ENCODE measurements around the gene COL9A3.
A peak's percentile ranks its signal among the peaks of the same experiment; 100 is the strongest.

The COL9A3 gene

DNA sequence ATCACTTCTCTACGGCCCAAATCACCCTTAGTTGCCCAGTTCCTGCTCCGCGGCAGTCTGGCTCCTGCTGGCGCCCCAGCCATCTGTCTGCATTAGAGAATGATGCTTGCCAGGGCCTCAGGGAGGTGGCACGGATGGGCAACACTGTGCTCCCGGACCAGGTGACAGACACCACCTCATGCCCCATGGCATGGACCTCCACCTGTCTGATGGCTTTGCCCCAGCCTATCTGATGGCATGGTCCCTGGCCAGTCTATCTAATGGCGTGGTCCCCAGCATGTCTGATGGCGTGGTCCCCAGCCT lies 39.4 kb upstream of the COL9A3 start:
- Histone ChIP-seq H3K9me3 (ENCODE audit: severe bottlenecking) (no peaks in the 10 kb centered on the region), H3K4me3 (ENCODE audit: low read depth, low read length) (no peak overlapping the region), H3K27ac (peak overlapping the region; percentile 28), H3K36me3 (no peaks in the 10 kb centered on the region), H3K27me3 (ENCODE audit: insufficient read depth, low read depth, severe bottlenecking) (no peaks in the 10 kb centered on the region)
- no peak for DNase-seq
- TF ChIP-seq, protein P1, sequence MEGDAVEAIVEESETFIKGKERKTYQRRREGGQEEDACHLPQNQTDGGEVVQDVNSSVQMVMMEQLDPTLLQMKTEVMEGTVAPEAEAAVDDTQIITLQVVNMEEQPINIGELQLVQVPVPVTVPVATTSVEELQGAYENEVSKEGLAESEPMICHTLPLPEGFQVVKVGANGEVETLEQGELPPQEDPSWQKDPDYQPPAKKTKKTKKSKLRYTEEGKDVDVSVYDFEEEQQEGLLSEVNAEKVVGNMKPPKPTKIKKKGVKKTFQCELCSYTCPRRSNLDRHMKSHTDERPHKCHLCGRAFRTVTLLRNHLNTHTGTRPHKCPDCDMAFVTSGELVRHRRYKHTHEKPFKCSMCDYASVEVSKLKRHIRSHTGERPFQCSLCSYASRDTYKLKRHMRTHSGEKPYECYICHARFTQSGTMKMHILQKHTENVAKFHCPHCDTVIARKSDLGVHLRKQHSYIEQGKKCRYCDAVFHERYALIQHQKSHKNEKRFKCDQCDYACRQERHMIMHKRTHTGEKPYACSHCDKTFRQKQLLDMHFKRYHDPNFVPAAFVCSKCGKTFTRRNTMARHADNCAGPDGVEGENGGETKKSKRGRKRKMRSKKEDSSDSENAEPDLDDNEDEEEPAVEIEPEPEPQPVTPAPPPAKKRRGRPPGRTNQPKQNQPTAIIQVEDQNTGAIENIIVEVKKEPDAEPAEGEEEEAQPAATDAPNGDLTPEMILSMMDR (IDR thresholded peaks at IDR 0.05; ENCODE audit: low read depth, low read length): no peak

DNA sequence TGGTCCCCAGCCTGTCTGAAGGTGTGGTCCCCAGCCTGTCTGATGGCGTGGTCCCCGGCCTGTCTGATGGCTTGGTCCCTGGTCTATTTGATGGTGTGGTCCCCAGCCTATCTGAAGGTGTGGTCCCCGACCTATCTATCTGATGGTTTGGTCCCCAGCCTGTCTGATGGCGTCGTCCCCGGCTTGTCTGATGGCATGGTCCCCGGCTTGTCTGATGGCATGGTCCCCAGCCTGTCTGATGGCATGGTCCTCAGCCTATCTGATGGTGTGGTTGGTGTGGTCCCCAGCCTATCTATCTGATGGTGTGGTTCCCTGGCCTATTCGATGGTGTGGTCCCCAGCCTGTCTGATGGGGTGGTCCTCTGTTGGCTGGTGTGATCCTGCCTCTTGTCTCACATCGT lies 38.8 kb upstream of the COL9A3 start:
- DNase-seq: no peak
- H3K4me3 ChIP-seq (ENCODE audit: low read depth, low read length): no peak overlapping the region
- H3K27ac ChIP-seq: no peak overlapping the region; the same call in 1 of the 2 replicates
- no peaks in the 10 kb centered on the region for H3K9me3 ChIP-seq (ENCODE audit: severe bottlenecking)
- H3K27me3 ChIP-seq (ENCODE audit: insufficient read depth, low read depth, severe bottlenecking): no peaks in the 10 kb centered on the region
- TF ChIP-seq, protein P1 (IDR thresholded peaks at IDR 0.05; ENCODE audit: low read depth, low read length): no peak
- no peaks in the 10 kb centered on the region for H3K36me3 ChIP-seq

DNA sequence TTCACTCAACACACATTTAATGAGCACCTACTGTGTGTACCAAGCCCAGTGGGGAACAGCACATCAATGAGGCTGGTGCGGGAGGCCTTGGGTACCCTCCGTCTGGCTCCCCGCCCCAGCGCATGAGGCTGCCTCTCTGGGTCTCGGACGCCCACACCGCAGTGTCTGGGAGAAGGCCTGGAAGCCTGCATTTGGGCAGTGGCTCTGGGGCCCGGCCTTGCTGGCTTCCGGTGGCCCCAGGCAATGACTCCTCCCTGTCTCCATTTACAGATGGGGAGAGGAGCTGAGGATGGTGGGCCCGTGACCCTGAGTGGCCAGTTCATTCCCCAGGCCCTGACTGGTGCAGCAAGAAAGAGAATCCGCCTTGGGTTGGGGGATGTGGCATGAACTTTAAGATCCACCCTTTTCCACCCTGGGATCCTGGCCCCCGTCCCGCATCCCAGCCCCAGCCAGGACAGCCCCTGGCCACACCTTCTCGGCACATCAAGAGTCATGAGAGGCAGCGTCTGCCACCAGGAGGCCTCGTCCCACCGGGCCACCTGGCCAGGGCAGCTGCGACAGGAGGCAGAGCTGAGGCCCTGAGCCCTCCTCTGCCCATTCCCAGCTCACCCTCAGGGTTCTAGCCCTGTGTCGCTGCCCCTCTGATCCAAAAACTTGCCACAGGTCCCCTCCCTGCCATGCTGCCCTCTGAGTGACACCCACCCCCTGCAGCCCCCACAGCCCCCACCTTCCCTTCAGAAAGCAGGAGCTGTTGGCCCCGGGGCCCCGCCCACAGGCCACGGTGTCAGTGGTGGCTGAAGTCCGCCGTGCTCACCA lies 38.0 kb upstream of the COL9A3 start:
- peak; percentile 83 for DNase-seq
- H3K36me3 ChIP-seq: no peaks in the 10 kb centered on the region
- H3K27me3 ChIP-seq (ENCODE audit: insufficient read depth, low read depth, severe bottlenecking): no peaks in the 10 kb centered on the region
- no peak overlapping the region for H3K4me3 ChIP-seq (ENCODE audit: low read depth, low read length)
- peak overlapping the region; percentile 85 for H3K27ac ChIP-seq
- TF ChIP-seq, protein P1 (IDR thresholded peaks at IDR 0.05; ENCODE audit: low read depth, low read length): peak; percentile 64
- no peaks in the 10 kb centered on the region for H3K9me3 ChIP-seq (ENCODE audit: severe bottlenecking)

DNA sequence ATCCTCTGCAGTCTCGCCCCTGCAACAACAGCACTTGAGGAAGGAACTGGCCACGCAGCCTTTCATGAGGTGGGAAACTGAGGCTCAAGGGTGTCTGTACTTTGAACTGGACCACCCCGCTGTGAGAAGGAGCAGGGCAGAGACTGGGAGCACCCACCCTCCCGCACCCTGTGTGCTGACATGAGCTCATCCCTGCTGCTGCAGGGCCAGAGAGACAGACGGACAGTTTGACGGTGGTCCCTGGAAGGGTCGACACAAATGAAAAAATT lies 37.5 kb upstream of the COL9A3 start:
- Histone ChIP-seq H3K9me3 (ENCODE audit: severe bottlenecking) (no peaks in the 10 kb centered on the region), H3K36me3 (no peaks in the 10 kb centered on the region), H3K27me3 (ENCODE audit: insufficient read depth, low read depth, severe bottlenecking) (no peaks in the 10 kb centered on the region), H3K4me3 (ENCODE audit: low read depth, low read length) (no peak overlapping the region), H3K27ac (peak overlapping the region; percentile 85)
- TF ChIP-seq, protein P1 (IDR thresholded peaks at IDR 0.05; ENCODE audit: low read depth, low read length): no peak
- no peak for DNase-seq

DNA sequence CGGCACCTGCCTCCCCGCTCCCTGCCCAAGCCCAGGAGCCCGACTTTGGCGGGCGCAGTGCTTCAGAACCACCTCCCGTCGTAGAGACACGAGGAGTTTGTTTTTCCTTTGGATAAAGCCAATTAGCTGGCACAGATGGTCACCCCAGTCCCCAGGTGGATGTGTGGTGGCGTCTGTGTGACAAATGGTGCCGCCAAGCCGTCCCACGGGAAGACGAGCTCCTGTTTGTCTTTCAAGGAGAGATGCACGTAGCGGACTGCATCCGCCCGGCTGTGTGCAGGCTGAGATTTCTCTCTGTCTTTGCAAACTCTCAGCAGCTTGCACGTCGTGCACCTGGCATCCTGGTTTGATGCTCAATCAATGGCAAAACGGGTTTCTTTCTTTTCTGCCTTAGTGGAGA lies 36.6 kb upstream of the COL9A3 start:
- Histone ChIP-seq H3K4me3 (ENCODE audit: low read depth, low read length) (no peak overlapping the region), H3K36me3 (no peaks in the 10 kb centered on the region), H3K9me3 (ENCODE audit: severe bottlenecking) (no peaks in the 10 kb centered on the region), H3K27me3 (ENCODE audit: insufficient read depth, low read depth, severe bottlenecking) (no peaks in the 10 kb centered on the region), H3K27ac (peak overlapping the region; percentile 85)
- peak; percentile 81 for DNase-seq
- TF ChIP-seq, protein P1 (IDR thresholded peaks at IDR 0.05; ENCODE audit: low read depth, low read length): no peak

DNA sequence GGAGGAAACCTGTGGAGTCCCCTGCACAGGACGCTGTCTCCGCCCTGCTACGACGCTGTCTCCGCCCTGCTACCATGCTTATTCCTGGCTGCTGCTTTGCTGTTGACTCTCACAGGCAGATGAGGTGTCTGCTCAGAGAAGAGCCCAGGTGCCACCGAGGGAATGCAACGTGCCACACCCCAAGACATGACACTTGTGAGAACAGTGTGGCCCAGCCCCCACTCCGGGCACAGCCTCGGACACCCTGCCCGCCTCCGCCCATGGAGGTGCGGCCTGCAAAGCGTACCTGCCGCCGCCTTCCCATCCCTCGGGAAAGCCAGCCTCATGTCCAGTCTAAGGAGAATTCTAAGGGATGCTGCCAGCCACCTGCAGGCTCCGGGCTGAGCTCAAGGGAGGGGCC lies 36.2 kb upstream of the COL9A3 start:
- Histone ChIP-seq H3K4me3 (ENCODE audit: low read depth, low read length) (no peak overlapping the region), H3K27ac (peak overlapping the region; percentile 85), H3K36me3 (no peaks in the 10 kb centered on the region), H3K27me3 (ENCODE audit: insufficient read depth, low read depth, severe bottlenecking) (no peaks in the 10 kb centered on the region), H3K9me3 (ENCODE audit: severe bottlenecking) (no peaks in the 10 kb centered on the region)
- TF ChIP-seq, protein P1 (IDR thresholded peaks at IDR 0.05; ENCODE audit: low read depth, low read length): no peak
- peak; percentile 31 for DNase-seq
